ENCODE results near the gene STARD7.

Gene STARD7

GRCh38 chr2:96145848-96146152 is 62.8 kb downstream of the STARD7 start:
- DNase-seq, result no peak

GRCh38 chr2:96145036-96145847 is 63.4 kb downstream of the STARD7 start, which contains the start of gene DUSP2:
TSS of gene DUSP2 (minus strand) at chr2:96145440. CDS start at chr2:96145354, 86 bp downstream.
- peak; percentile 87 for DNase-seq

GRCh38 chr2:96144481-96145035 is 64.1 kb downstream of the STARD7 start:
- DNase-seq, result peak; percentile 43

GRCh38 chr2:96143848-96144480 is 64.7 kb downstream of the STARD7 start:
- DNase-seq, result peak; percentile 49

GRCh38 chr2:96143231-96143847 is 65.3 kb downstream of the STARD7 start:
- DNase-seq, result peak; percentile 48

GRCh38 chr2:96142217-96143113 is 66.2 kb downstream of the STARD7 start:
- DNase-seq, result peak; percentile 76

GRCh38 chr2:96141624-96141967 is 67.0 kb downstream of the STARD7 start:
- DNase-seq, result peak; percentile 31

GRCh38 chr2:96140941-96141623 is 67.5 kb downstream of the STARD7 start:
- no peak for DNase-seq

- DNase-seq, result no peak
Measured at GRCh38 chr2:96139181-96139758, 69.4 kb downstream of the STARD7 start.

- peak; percentile 66 for DNase-seq
Measured at GRCh38 chr2:96138179-96139145, 70.2 kb downstream of the STARD7 start, which contains the start of gene ASTL. TSS of gene ASTL (minus strand) at chr2:96138502. CDS start at chr2:96138436, 66 bp downstream.

GRCh38 chr2:96137321-96138178 is 71.1 kb downstream of the STARD7 start:
- DNase-seq, result no peak

- DNase-seq, result no peak
Measured at GRCh38 chr2:96136129-96136720, 72.4 kb downstream of the STARD7 start.

GRCh38 chr2:96135621-96136020 is 73.0 kb downstream of the STARD7 start:
- DNase-seq, result no peak

- DNase-seq, result no peak
Measured at GRCh38 chr2:96135171-96135570, 73.5 kb downstream of the STARD7 start.
